Ascending aorta (tissue), 2 donors: ENCODE results near the gene PPP6R3. TPM values are rescaled to one million over a fixed set of nuclear protein-coding genes. Genes with fewer than 3 reads are reported as not detected.
"Not testable (repeated sequence)": the region's sequence is repeated elsewhere in the genome, so short reads cannot be mapped to it uniquely, and the experiment has no call there.

Experiments
- DNase-seq, 2 donors: peaks; one replicate each; pipeline ENCODE4 v3.0.0-alpha.2; 2019; ENCODE audit warnings: low spot score in 2 of 2
- H3K27ac ChIP-seq, 2 donors: fragments of 200-600 bp; sonication (generic); one replicate each; pipeline ENCODE4 v1.5.1; 2016 to 2017; ENCODE audit warnings: mild to moderate bottlenecking in 1 of 2
- H3K27me3 ChIP-seq: fragments of 200-600 bp; sonication (generic); one replicate; pipeline ENCODE4 v1.5.1; 2017
- H3K36me3 ChIP-seq, 2 donors: fragments of 200-600 bp; sonication (generic); one replicate each; pipeline ENCODE4 v1.5.1; 2016
- H3K4me1 ChIP-seq, 2 donors: fragments of 200-600 bp; sonication (generic); one replicate each; pipeline ENCODE4 v1.5.1; 2016 to 2017; ENCODE audit warnings: mild to moderate bottlenecking in 1 of 2
- H3K4me3 ChIP-seq, 2 donors: fragments of 200-600 bp; sonication (generic); one replicate each; pipeline ENCODE4 v1.5.1; 2016 to 2017; ENCODE audit warnings: mild to moderate bottlenecking in 1 of 2
- H3K9me3 ChIP-seq, 2 donors: fragments of 200-600 bp; sonication (generic); one replicate each; pipeline ENCODE4 v1.5.1; 2016
- intact Hi-C: fragments of 100-400 bp; cut with DNase I; formaldehyde crosslinking; loops from one replicate; pipeline ENCODE4 v1.15.1; 2023
- total RNA-seq: library from RNA; depleted of rRNA; stranded (reverse); fragments of >200 nt; gene quantifications from one replicate; pipeline ENCODE4 v1.1.0, GENCODE V29; 2016
- TF ChIP-seq, protein P1 (sequence below), 3 experiments: fragments of 200-600 bp in 2 of 3; fragments of 450-650 bp in 1 of 3; sonication (generic) in 2 of 3; IDR thresholded peaks; one replicate each; pipeline ENCODE4 v1.5.1; 2016 to 2019; ENCODE audit warnings: antibody characterized with exemption in 3 of 3, mild to moderate bottlenecking in 1 of 3, moderate library complexity in 1 of 3

The PPP6R3 gene
- total RNA-seq, 1 donor from 2014 or later: 94.7 TPM

DNA sequence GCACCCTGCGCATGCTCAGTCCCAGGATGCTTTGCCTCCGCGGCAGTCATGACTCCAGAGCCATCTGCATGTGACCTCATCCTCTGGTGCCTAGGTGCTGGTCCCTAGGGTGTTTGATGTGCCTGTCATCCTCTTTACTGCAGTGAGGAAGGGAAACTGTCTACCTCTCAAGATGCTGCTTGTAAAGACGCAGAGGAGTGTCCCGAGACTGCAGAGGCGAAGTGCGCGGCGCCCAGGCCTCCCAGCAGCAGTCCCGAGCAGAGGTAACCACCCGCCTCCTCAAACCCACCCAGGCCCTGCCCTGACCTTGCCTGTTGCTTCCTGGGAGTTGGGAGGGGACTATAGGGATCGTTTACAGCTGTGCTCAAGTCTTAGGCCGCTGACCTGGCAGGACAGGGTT lies 149.2 kb downstream of the PPP6R3 start:
- H3K4me3 ChIP-seq: no peak overlapping the region
- no peaks in the 10 kb centered on the region for H3K9me3 ChIP-seq
- intact Hi-C loops: no loop called here
- no peaks in the 10 kb centered on the region for H3K27me3 ChIP-seq
- no peak overlapping the region for H3K27ac ChIP-seq
- no peak for DNase-seq
- H3K36me3 ChIP-seq: peaks cover 86 to 97% of the 10 kb centered on the region in 2 donors
- TF ChIP-seq, protein P1, sequence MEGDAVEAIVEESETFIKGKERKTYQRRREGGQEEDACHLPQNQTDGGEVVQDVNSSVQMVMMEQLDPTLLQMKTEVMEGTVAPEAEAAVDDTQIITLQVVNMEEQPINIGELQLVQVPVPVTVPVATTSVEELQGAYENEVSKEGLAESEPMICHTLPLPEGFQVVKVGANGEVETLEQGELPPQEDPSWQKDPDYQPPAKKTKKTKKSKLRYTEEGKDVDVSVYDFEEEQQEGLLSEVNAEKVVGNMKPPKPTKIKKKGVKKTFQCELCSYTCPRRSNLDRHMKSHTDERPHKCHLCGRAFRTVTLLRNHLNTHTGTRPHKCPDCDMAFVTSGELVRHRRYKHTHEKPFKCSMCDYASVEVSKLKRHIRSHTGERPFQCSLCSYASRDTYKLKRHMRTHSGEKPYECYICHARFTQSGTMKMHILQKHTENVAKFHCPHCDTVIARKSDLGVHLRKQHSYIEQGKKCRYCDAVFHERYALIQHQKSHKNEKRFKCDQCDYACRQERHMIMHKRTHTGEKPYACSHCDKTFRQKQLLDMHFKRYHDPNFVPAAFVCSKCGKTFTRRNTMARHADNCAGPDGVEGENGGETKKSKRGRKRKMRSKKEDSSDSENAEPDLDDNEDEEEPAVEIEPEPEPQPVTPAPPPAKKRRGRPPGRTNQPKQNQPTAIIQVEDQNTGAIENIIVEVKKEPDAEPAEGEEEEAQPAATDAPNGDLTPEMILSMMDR (IDR thresholded peaks at IDR 0.05): no peak
- H3K4me1 ChIP-seq: no peaks in the 10 kb centered on the region

DNA sequence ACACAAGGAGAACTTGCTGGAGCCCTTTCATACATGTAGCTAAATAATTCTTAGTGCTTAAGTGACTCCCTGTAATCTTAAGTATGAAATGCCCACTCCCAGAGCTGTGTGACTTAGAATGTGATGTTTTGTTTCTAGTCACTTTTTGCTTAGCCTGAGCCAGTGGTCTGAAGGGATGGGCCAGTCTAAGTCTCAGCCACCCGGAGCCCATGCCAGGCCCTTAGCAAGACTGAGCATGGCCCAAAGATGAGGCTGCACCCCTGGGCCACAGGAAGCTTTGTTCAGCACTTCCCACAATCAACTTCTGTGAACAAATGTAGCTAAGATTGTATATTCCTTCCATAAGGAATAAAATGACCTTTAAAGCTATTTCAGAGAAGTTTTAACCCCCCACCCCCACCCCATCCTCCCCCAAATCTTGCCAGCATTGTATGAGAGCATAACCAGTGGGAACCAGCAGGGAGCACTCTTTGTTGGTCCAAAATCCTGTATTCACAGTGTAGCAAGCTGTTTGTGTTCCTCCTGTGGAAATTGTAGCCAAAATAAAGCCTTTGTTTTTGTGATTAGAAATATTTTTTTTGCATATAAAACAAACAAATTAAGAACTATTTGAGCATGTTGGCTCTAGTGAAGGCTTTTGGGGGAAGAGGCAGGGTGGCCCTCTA lies 150.0 kb downstream of the PPP6R3 start:
- Histone ChIP-seq H3K9me3 (no peaks in the 10 kb centered on the region), H3K27me3 (no peaks in the 10 kb centered on the region), H3K27ac (no peak overlapping the region), H3K36me3 (peaks cover 86 to 97% of the 10 kb centered on the region in 2 donors), H3K4me1 (no peaks in the 10 kb centered on the region), H3K4me3 (no peak overlapping the region)
- intact Hi-C loops: no loop called here
- TF ChIP-seq, protein P1 (IDR thresholded peaks at IDR 0.05): no peak
- DNase-seq: no peak

DNA sequence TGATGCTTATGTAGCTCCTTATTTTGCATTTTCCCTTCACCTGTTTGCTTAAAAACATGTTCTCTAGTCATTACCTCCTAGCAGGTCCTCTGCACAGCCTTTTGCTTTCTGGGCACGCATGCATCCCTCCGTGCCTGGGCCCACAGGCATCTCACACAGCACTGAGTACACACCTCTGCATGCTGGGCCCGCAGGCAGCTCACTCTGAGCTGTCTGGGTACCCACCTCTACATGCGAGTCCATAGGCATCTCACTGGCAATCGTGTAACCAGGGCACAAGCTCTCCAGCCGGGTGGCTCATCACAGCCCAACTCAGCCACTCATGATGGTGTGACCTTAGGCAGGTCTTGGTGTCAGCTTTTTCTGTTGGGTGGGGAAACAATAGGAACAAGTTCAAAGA lies 155.1 kb downstream of the PPP6R3 start:
- no peaks in the 10 kb centered on the region for H3K27me3 ChIP-seq
- no peak for DNase-seq
- TF ChIP-seq, protein P1 (IDR thresholded peaks at IDR 0.05): no peak
- peaks cover 0 to 3% of the 10 kb centered on the region in 2 donors for H3K9me3 ChIP-seq
- peaks cover 37 to 57% of the 10 kb centered on the region in 2 donors for H3K36me3 ChIP-seq
- no peak overlapping the region for H3K4me3 ChIP-seq
- intact Hi-C loops: no loop called here
- H3K27ac ChIP-seq: no peak overlapping the region
- no peaks in the 10 kb centered on the region for H3K4me1 ChIP-seq

- Histone ChIP-seq H3K36me3 (peaks cover 14 to 32% of the 10 kb centered on the region in 2 donors), H3K9me3 (peaks cover 0 to 3% of the 10 kb centered on the region in 2 donors), H3K27ac (no peak overlapping the region), H3K4me3 (no peak overlapping the region), H3K27me3 (no peaks in the 10 kb centered on the region), H3K4me1 (no peaks in the 10 kb centered on the region)
- TF ChIP-seq, protein P1 (IDR thresholded peaks at IDR 0.05): no peak
- intact Hi-C loops: no loop called here
- no peak for DNase-seq
Measured at GRCh38 chr11:68617925-68618809, 157.6 kb downstream of the PPP6R3 start.

DNA sequence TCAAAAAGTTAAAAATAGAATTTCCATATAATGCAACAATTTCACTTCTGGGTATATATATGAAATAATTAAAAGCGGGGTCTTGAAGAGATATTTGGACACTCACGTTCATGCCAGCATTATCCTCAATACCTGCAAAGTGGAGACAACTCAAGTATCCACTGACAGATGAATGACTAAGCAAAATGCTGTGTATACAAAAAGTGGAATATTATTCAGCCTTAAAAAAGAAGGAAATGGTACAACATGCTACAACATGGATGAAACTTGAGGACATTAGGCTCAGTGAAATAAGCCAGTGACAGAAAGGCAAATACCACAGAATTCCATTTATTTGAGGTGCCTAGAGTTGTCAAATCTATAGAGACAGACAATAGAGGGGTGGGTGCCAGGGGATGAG lies 161.3 kb downstream of the PPP6R3 start:
- H3K9me3 ChIP-seq: no peaks in the 10 kb centered on the region
- no peaks in the 10 kb centered on the region for H3K36me3 ChIP-seq
- H3K27ac ChIP-seq: no peak overlapping the region
- no peaks in the 10 kb centered on the region for H3K27me3 ChIP-seq
- DNase-seq: no peak
- intact Hi-C loops: no loop called here
- H3K4me3 ChIP-seq: no peak overlapping the region
- H3K4me1 ChIP-seq: no peaks in the 10 kb centered on the region
- TF ChIP-seq, protein P1 (IDR thresholded peaks at IDR 0.05): no peak

GRCh38 chr11:68623706-68624105 lies 163.2 kb downstream of the PPP6R3 start:
- H3K36me3 ChIP-seq, H3K27me3 ChIP-seq, H3K4me3 ChIP-seq, H3K9me3 ChIP-seq, DNase-seq, H3K27ac ChIP-seq, H3K4me1 ChIP-seq, intact Hi-C loops: not testable (repeated sequence)

GRCh38 chr11:68625069-68625468 lies 164.5 kb downstream of the PPP6R3 start:
- H3K4me3 ChIP-seq, DNase-seq, H3K4me1 ChIP-seq, intact Hi-C loops, H3K27ac ChIP-seq, H3K36me3 ChIP-seq, H3K27me3 ChIP-seq, H3K9me3 ChIP-seq: not testable (repeated sequence)

DNA sequence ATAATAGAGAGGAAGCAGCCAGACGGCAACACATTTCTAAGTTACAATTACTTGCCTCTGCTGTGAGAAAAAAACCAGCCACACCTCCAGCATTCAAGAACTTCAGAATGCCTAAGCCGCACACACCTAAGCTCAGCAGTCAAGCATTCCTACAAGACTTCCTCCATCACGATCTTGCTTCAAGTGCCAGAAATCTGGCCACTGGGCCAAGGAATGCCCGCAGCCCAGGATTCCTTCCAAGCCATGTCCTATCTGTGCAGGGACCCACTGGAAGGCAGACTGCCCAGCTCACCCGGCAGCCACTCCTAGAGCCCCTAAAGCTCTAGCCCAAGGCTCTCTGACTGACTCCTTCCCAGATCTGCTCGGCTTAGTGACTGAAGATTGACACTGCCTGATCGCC lies 165.7 kb downstream of the PPP6R3 start:
- H3K36me3 ChIP-seq, DNase-seq, H3K4me3 ChIP-seq, H3K4me1 ChIP-seq, intact Hi-C loops, H3K27me3 ChIP-seq, H3K27ac ChIP-seq, H3K9me3 ChIP-seq: not testable (repeated sequence)

DNA sequence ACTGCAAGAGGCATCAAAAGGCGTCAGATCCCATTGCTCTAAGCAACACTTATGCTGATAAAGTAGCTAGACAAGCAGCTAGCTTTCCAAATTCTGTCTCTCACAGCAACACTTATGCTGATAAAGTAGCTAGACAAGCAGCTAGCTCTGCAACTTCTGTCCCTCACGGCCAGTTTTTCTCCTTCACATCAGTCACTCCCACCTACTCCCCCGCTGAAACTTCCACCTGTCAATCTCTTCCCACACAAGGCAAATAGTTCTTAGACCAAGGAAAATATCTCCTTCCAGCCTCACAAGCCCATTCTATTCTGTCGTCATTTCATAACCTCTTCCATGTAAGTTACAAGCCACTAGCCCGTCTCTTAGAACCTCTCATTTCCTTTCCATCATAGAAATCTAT lies 168.3 kb downstream of the PPP6R3 start:
- H3K4me1 ChIP-seq, H3K36me3 ChIP-seq, intact Hi-C loops, H3K4me3 ChIP-seq, DNase-seq, H3K9me3 ChIP-seq, H3K27ac ChIP-seq, H3K27me3 ChIP-seq: not testable (repeated sequence)
